Transverse colon (tissue), 4 donors: ENCODE results near the gene PRICKLE2. TPM values are rescaled to one million over a fixed set of nuclear protein-coding genes. Genes with fewer than 3 reads are reported as not detected.

ENCODE experiments used
- DNase-seq: peaks from one replicate; pipeline ENCODE4 v3.0.0-alpha.2; 2019
- H3K27ac ChIP-seq, 4 donors: fragments of 200-600 bp; sonication (generic); 2 replicates each; pipeline ENCODE4 v1.5.1; 2016 to 2018; ENCODE audit warnings: inconsistent platforms in 4 of 4
- H3K27me3 ChIP-seq: fragments of 200-600 bp; sonication (generic); 2 replicates; pipeline ENCODE4 v1.5.1; 2017; ENCODE audit warnings: inconsistent platforms
- H3K36me3 ChIP-seq, 4 donors: fragments of 200-600 bp; sonication (generic); 2 replicates each; pipeline ENCODE4 v1.5.1; 2017 to 2019; ENCODE audit warnings: inconsistent platforms in 4 of 4
- H3K4me1 ChIP-seq, 4 donors: fragments of 200-600 bp; sonication (generic); 2 replicates each; pipeline ENCODE4 v1.5.1; 2017 to 2020; ENCODE audit warnings: inconsistent platforms in 4 of 4
- H3K4me3 ChIP-seq, 4 donors: fragments of 200-600 bp; sonication (generic); 1 replicate in 1 of 4; 2 replicates in 3 of 4; pipeline versions ENCODE4 v1.5.1 to v1.6.1; 2017 to 2019; ENCODE audit warnings: inconsistent platforms in 4 of 4
- H3K9me3 ChIP-seq, 2 donors: fragments of 200-600 bp; sonication (generic); 2 replicates each; pipeline ENCODE4 v1.5.1; 2017 to 2019; ENCODE audit warnings: inconsistent platforms in 2 of 2
- EP300 ChIP-seq: sonication (generic); formaldehyde crosslinking; IDR thresholded peaks from one replicate; pipeline ENCODE4 v1.6.1; 2017; ENCODE audit warnings: antibody characterized with exemption, low read depth
- POLR2A ChIP-seq: fragments of 450-650 bp; IDR thresholded peaks from one replicate; pipeline ENCODE4 v1.6.1; 2016; ENCODE audit warnings: antibody characterized with exemption, mild to moderate bottlenecking, moderate library complexity
- POLR2AphosphoS5 ChIP-seq, 3 donors: sonication (generic); formaldehyde crosslinking; IDR thresholded peaks; one replicate each; pipeline ENCODE4 v1.6.1; 2016; ENCODE audit warnings: antibody characterized with exemption in 3 of 3
- WGBS, 2 donors: methylation state at CpG; one replicate each; pipeline ENCODE4 v1.1.5; 2018; ENCODE audit warnings: low coverage in 1 of 2; 5-methylcytosine and 5-hydroxymethylcytosine counted together
- in situ Hi-C, 4 donors: fragments of 200-750 bp; cut with MboI; loops; one replicate each; pipeline versions ENCODE4 v1.15.0 to v1.15.1; 2017; ENCODE audit warnings: low sequenced_read_pairs in 3 of 4, low pct_ligation_motif_present in 1 of 4, low pct_unique_long_range_greater_than_20kb in 1 of 4
- intact Hi-C: fragments of 100-400 bp; cut with DNase I; formaldehyde crosslinking; loops from one replicate; pipeline ENCODE4 v1.15.1; 2023; ENCODE audit warnings: low total_unique reads
- total RNA-seq, 4 donors: library from RNA; depleted of rRNA; stranded (reverse); fragments of >200 nt; gene quantifications; one replicate each; pipeline ENCODE4 v1.1.0, GENCODE V29; 2016
- TF ChIP-seq, protein P1 (sequence below), 5 experiments: fragments of 200-600 bp in 3 of 5; fragments of 450-650 bp in 2 of 5; sonication (generic) in 3 of 5; IDR thresholded peaks; 1 replicate in 2 of 5; 2 replicates in 3 of 5; pipeline ENCODE4 v1.5.1; 2016 to 2017; ENCODE audit warnings: antibody characterized with exemption in 5 of 5, inconsistent platforms in 3 of 5, mild to moderate bottlenecking in 2 of 5, moderate library complexity in 1 of 5

PRICKLE2 gene
- total RNA-seq, 4 donors from 2014 or later, result 8.5 to 38.4 (median 17.4) TPM

- WGBS, 2 donors, result 38 to 69% methylated on average over 2 of the region's 2 CpGs
- H3K27ac ChIP-seq, result no peak overlapping the region
- H3K4me1 ChIP-seq, result peaks cover 0 to 4% (median 0%) of the 10 kb centered on the region in 4 donors
- in situ Hi-C loops, result no loop called here
- H3K9me3 ChIP-seq, result no peaks in the 10 kb centered on the region
- no peak overlapping the region for H3K4me3 ChIP-seq
- intact Hi-C loops, result no loop called here
- H3K27me3 ChIP-seq, result no peaks in the 10 kb centered on the region
- TF ChIP-seq, protein P1, sequence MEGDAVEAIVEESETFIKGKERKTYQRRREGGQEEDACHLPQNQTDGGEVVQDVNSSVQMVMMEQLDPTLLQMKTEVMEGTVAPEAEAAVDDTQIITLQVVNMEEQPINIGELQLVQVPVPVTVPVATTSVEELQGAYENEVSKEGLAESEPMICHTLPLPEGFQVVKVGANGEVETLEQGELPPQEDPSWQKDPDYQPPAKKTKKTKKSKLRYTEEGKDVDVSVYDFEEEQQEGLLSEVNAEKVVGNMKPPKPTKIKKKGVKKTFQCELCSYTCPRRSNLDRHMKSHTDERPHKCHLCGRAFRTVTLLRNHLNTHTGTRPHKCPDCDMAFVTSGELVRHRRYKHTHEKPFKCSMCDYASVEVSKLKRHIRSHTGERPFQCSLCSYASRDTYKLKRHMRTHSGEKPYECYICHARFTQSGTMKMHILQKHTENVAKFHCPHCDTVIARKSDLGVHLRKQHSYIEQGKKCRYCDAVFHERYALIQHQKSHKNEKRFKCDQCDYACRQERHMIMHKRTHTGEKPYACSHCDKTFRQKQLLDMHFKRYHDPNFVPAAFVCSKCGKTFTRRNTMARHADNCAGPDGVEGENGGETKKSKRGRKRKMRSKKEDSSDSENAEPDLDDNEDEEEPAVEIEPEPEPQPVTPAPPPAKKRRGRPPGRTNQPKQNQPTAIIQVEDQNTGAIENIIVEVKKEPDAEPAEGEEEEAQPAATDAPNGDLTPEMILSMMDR (IDR thresholded peaks at IDR 0.05), result no peak
- TF ChIP-seq POLR2A (no peak), EP300 (no peak), POLR2AphosphoS5 (IDR thresholded peaks at IDR 0.05) (no peak)
- DNase-seq, result no peak
- no peaks in the 10 kb centered on the region for H3K36me3 ChIP-seq
Measured at GRCh38 chr3:64111872-64112271, 113.4 kb downstream of the PRICKLE2 start.

- 90% methylated on average over 2 of the region's 2 CpGs; no CpG with 5 or more reads in 1 of the 2 donors for WGBS, 2 donors
- TF ChIP-seq, protein P1 (IDR thresholded peaks at IDR 0.05), result no peak
- TF ChIP-seq EP300, result no peak
- no peak for TF ChIP-seq POLR2A
- TF ChIP-seq POLR2AphosphoS5 (IDR thresholded peaks at IDR 0.05), result no peak
- in situ Hi-C loops, result no loop called here
- intact Hi-C loops, result no loop called here
- no peak for DNase-seq
- H3K27ac ChIP-seq, result no peak overlapping the region
- no peaks in the 10 kb centered on the region for H3K9me3 ChIP-seq
- no peaks in the 10 kb centered on the region for H3K36me3 ChIP-seq
- no peaks in the 10 kb centered on the region for H3K27me3 ChIP-seq
- H3K4me3 ChIP-seq, result no peak overlapping the region
- peaks cover 0 to 4% (median 0%) of the 10 kb centered on the region in 4 donors for H3K4me1 ChIP-seq
Measured at GRCh38 chr3:64111083-64111482, 114.2 kb downstream of the PRICKLE2 start.

DNA sequence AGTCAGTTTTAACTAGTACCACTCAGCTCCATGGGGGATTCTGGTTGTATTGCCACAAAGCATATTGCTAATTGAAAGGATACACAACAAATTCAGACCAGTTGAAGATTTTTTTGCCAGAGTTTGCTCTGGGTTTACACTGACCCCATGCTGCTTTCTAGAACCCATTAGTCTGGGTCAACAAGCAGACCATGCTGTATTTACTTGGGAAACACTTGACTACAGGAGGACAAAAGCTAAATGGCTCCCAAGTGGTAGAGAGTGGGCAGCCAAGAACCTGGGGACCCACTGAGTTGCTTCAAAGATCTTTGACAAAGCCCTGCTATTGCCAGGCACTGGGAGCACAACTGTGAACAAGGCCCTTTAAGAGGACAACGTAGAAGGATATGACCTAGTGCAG lies 115.2 kb downstream of the PRICKLE2 start:
- Histone ChIP-seq H3K4me3 (no peak overlapping the region), H3K36me3 (no peaks in the 10 kb centered on the region), H3K4me1 (peaks cover 0 to 4% (median 0%) of the 10 kb centered on the region in 4 donors), H3K27ac (no peak overlapping the region), H3K9me3 (no peaks in the 10 kb centered on the region), H3K27me3 (no peaks in the 10 kb centered on the region)
- in situ Hi-C loops, result no loop called here
- TF ChIP-seq POLR2AphosphoS5 (IDR thresholded peaks at IDR 0.05) (no peak), POLR2A (no peak), EP300 (no peak)
- TF ChIP-seq, protein P1 (IDR thresholded peaks at IDR 0.05), result no peak
- intact Hi-C loops, result no loop called here
- no peak for DNase-seq
- WGBS, 2 donors, result 20 to 43% methylated on average over 1 of the region's 1 CpG

DNA sequence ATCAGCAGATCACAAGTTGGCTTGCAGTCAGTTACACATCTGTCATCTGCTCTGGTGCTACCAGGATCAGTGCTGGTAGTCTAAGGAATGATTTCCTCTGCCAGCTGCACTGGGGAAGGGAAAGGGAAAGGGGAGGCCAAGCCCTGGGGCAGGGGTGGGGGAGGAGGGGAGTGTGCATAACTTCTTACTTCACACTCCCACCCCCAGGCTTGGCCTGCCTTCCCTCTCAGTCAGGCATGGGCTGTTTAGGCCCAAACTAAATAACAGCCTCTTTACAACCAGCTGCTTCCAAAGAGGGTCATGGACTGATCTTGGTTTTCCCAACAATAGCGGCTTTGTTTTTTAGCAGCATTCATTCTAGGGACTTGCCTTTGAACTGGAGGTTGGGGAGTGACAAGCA lies 115.8 kb downstream of the PRICKLE2 start:
- peak; percentile 28 for DNase-seq
- in situ Hi-C loops, result no loop called here

More for the DNA sequence above, 115.8 kb downstream of the PRICKLE2 start:
- Histone ChIP-seq H3K4me1 (peaks cover 0 to 9% (median 0%) of the 10 kb centered on the region in 4 donors), H3K4me3 (no peak overlapping the region), H3K36me3 (no peaks in the 10 kb centered on the region), H3K9me3 (no peaks in the 10 kb centered on the region), H3K27me3 (no peaks in the 10 kb centered on the region), H3K27ac (no peak overlapping the region)
- WGBS, 2 donors, result 58% methylated on average over 1 of the region's 1 CpG; no CpG with 5 or more reads in 1 of the 2 donors
- intact Hi-C loops, result no loop called here
- TF ChIP-seq POLR2A (no peak), POLR2AphosphoS5 (IDR thresholded peaks at IDR 0.05) (no peak), EP300 (no peak)
- TF ChIP-seq, protein P1 (IDR thresholded peaks at IDR 0.05), result no peak
